HG03439 (cell line): ENCODE data around the gene LAG3.

ENCODE experiments used
- ATAC-seq: cut with Tn5 transposase; IDR thresholded peaks from one replicate; pipeline ENCODE4 v1.9.1; 2021; ENCODE audit warnings: mild to moderate bottlenecking, moderate library complexity; ENCODE audit not compliant: unreplicated experiment

The LAG3 gene

DNA sequence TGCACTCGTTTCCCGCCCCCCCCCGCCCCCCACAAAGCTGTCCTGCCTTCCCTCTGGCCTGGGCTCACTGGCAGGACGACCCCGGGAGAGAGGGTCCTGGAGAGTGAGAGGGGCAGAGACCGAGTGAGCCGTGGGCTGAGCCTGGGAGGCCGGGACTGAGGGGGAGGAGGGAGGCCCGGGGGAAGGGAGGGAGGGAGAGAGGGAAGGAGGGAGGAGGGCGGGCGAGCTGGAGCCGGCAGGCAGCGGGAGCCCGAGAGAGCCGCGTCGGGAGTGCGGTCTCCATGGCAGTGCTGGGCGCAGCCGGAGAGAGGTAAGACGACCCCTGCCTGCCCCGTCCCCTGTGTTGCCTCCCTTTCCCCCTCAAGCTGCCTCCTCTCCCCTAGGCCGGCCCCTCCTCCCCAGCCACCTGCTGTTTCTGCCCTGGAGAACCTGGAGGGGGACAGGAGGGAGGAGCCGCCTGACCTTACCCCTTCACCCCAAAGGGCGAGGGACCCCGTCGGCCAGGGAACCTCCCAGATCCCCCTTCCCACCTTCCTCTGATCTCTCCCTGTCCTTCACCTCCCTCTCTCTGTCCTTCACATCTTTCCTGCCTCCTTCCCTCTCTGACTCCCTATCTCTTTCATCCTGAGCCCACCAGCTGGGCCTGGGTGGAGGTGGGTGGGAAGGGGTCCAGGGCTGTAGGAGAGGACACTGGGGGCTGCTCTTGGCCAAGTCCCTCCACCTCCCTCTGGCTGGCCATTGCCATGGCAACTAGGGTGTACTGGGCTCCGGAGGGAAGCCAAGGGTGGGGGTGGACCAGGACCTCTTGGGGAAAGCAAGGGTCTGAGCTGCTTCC is 49.5 kb downstream of the LAG3 start, which contains the start of gene GPR162:
Gene GPR162, plus strand, starts transcription at position 231 of the 835 bp plus-strand sequence. CDS start 2,078 bp downstream, outside the sequence.
- no peak for ATAC-seq

DNA sequence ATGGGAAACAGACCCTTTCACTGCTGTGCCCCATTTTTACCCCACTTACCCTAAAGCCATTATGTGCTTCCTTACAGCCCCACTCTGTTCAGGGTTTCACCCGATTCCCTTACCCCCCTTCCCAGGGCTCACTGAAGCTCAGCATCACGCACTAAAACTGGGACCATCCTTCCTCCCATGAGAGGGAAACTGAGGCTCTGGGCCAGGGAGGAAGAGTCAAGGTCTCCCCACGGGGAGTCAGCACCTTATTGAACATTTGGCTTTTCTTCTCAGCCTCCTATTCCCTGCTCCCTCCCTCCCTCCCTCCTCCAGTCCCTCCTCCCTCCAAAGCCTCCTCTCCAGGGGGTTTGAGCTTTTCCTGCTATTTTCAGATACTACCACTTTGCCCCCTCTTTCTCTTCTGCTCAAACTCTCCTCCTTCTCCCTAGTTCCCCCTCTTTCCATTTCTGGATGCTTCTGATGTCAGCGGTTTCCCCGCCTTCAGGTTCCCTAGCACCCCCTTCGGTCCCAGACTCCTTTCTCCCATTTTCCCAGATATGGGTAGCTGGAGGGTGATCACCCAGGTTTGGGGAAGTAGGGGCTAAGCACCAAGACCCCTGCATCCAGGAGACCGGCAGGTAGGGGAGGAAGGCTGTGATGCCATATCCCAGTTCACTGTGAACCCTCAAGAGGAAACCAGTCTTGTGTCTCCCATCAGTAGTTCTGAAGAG is 50.3 kb downstream of the LAG3 start:
- no peak for ATAC-seq

DNA sequence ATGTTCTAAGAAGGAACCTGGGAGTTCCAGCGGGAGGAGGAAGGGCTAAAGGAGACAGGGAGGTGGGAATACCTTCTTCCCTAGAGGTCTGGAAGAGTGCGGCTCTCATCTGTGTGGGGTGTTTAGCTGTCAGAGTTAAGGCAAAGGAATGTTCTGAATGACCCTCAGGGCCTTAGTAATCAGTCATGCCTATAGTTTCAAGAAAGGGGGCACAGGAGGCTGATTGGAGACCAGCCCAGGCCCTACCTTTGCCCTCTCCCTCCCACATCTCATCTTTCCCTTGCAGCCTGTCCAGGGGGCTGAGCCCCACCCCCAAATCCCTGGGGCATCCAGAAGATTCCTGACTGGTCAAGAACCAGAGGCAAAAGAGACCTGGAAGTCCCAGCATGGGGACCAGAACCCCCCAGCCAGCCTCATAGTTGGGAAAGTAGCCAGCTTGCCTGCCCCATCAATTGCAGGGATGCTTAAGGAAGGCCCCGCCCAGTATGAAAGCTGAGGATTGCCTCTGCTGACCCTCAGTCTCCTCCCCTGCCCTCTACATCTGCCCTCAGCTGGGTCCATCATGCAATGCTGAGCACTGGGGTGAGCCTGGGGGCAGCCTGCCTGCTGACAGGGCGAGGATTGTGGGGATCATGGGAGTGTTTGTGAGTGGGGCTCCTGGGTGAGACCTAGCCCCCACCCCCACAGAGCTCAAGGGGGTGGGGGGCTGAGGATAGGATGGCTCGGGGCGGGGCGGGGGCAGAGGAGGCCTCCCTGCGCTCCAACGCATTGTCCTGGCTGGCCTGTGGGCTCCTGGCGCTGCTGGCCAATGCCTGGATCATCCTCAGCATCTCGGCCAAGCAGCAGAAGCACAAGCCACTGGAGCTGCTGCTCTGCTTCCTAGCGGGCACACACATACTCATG is 51.1 kb downstream of the LAG3 start:
- no peak for ATAC-seq

GRCh38 chr12:6824085-6824775 is 51.9 kb downstream of the LAG3 start:
- no peak for ATAC-seq

- no peak for ATAC-seq
Measured at GRCh38 chr12:6824901-6825381, 52.6 kb downstream of the LAG3 start.

DNA sequence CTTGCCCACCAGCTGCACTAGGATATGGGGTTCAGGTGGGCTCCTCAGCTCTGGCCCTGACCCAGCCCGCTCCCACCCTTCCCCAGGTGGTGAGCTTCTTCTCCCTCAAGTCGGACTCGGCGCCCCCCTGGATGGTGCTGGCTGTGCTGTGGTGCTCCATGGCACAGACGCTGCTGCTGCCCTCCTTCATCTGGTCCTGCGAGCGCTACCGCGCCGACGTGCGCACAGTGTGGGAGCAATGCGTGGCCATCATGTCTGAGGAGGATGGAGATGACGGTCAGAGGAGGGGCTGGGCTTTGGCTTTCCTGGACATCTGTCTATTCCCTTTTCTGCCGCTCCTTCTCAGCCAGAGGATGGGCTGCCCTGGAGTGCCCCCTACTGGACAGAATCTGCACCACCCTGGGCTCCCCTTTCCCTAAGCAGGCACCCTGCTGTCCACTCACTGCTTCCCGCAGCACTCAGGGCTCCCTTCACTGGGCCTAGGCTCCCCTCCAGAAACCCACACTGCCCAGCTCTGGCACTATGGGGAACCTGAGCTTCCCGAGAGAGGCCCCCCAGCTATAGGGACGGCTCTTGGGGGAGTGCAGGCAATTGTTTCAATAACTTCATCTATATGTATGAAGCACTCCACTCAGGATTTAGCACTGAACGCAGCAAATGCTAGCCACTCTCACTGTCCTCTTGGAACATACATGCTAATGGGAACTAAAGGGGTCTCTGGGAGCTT is 53.2 kb downstream of the LAG3 start:
- no peak for ATAC-seq

DNA sequence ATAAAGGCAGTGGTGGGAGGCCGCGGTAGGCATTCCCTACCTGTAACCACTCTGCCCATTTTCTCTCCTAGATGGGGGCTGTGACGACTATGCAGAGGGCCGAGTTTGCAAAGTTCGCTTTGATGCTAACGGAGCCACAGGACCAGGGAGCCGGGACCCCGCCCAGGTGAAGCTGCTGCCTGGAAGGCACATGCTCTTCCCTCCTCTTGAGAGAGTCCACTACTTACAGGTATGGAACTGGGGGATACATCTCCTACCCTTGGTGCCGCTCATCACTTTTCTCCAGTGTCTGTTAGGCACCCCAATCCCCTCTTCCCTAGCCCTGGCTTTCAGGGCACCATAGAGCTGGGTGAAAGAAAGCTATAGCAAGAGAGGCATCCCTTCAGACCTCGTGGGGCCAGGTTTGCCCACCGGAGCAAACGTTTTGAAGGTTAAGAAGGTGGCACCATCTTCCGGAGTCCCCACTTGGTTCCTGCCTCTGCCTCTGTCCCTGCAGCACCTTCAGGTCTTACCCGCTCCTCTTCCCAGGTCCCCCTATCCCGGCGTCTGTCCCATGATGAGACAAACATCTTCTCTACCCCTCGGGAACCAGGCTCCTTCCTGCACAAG is 53.9 kb downstream of the LAG3 start:
- no peak for ATAC-seq

GRCh38 chr12:6826734-6827436 is 54.6 kb downstream of the LAG3 start:
- ATAC-seq: no peak

DNA sequence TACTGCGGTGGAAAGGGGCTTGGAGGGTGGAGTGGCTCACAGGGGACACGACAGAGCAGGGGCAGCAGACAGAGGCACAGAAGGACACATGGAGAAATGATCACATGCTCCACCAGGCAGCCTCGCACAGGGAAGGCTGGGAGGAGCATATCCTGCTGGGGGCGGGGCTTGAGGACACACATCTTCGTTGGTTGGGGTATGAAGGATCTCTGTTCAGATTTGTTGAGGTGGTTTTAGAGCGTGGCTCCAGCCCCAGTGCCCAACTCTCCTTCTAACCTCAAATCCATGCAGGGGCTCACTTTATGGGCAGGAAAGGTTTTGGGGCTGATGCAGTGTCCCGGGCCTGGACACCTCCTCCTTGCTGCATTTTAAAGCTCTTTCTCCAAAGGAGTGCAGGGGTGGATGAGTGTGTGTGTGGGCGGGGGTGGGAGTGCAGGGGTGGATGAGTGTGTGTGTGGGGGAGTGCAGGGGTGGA is 55.2 kb downstream of the LAG3 start:
- ATAC-seq: no peak
